LHCN-M2 (cell line): ENCODE data around the gene TLR6. TPM values are rescaled to one million over a fixed set of nuclear protein-coding genes. Genes with fewer than 3 reads are reported as not detected.
"Not testable (repeated sequence)": the region's sequence is repeated elsewhere in the genome, so short reads cannot be mapped to it uniquely, and the experiment has no call there.

Source experiments
- DNase-seq: peaks from one replicate; pipeline ENCODE4 v3.0.0-alpha.2; 2012; ENCODE audit warnings: low read depth
- total RNA-seq: library from RNA; depleted of rRNA; stranded (reverse); fragments of >200 nt; gene quantifications from 2 replicates; pipeline ENCODE4 v1.2.3, GENCODE V29; 2014; rRNA removed

TLR6 gene
- total RNA-seq, 1 experiment from 2014 or later: 3.7 TPM

- DNase-seq: no peak
These were observed 70.7 kb downstream of the TLR6 start for GRCh38 chr4:38785901-38786402.

- DNase-seq: no peak
These were observed 71.4 kb downstream of the TLR6 start for GRCh38 chr4:38785041-38785790.

GRCh38 chr4:38784141-38784540 lies 72.5 kb downstream of the TLR6 start:
- DNase-seq: no peak

GRCh38 chr4:38783109-38783460 lies 73.5 kb downstream of the TLR6 start:
- DNase-seq: no peak

GRCh38 chr4:38782452-38783108 lies 74.0 kb downstream of the TLR6 start, which contains the start of gene TLR10:
Gene TLR10 (minus strand): TSS chr4:38782990. CDS start chr4:38775590, 7,400 bp downstream.
- DNase-seq: peak; percentile 33

GRCh38 chr4:38781854-38782261 lies 74.8 kb downstream of the TLR6 start:
- DNase-seq: no peak

- DNase-seq: no peak
These were observed 75.7 kb downstream of the TLR6 start for GRCh38 chr4:38780833-38781484.

- DNase-seq: no peak
These were observed 76.8 kb downstream of the TLR6 start for GRCh38 chr4:38779790-38780189.

- not testable (repeated sequence) for DNase-seq
These were observed 78.7 kb downstream of the TLR6 start for GRCh38 chr4:38777925-38778324.

- no peak for DNase-seq
These were observed 81.3 kb downstream of the TLR6 start for GRCh38 chr4:38775326-38775725.

- no peak for DNase-seq
These were observed 82.2 kb downstream of the TLR6 start for GRCh38 chr4:38774181-38774955.

Other genes with a start within 250 kb of the TLR6 start
- 8.4 and 14.1 TPM in 2 replicates for gene KLF3, start 192.6 kb downstream of the TLR6 start, total RNA-seq
- gene TLR10, start 73.8 kb downstream of the TLR6 start, total RNA-seq: not detected in 2 replicates
- gene TLR1, start 52.0 kb downstream of the TLR6 start, total RNA-seq: 2.7 and 2.9 TPM in 2 replicates
- gene FAM114A1, start 11.0 kb upstream of the TLR6 start, total RNA-seq: 208 and 240 TPM in 2 replicates
- 0.77 and 0.86 TPM in 2 replicates for gene TMEM156, start 175.6 kb upstream of the TLR6 start, total RNA-seq
- gene KLHL5, start 205.4 kb upstream of the TLR6 start, total RNA-seq: 48.6 and 52.1 TPM in 2 replicates